Measurements from ENCODE around the gene PHF20.
"Not testable (repeated sequence)": the region's sequence is repeated elsewhere in the genome, so short reads cannot be mapped to it uniquely, and the experiment has no call there.

Gene PHF20

GRCh38 chr20:35954907-35955251, 183.1 kb downstream of the PHF20 start:
- Histone ChIP-seq H2BK15ac (ENCODE audit: low read length) (peak overlapping the region; percentile 6), H2AFZ (ENCODE audit: low read length) (peak overlapping the region; percentile 87), H3K4me2 (ENCODE audit: insufficient read depth, low read length, poor library complexity, severe bottlenecking) (peak overlapping the region; percentile 69), H3K27me3 (ENCODE audit: control insufficient read depth in 3 of 3, insufficient read depth in 3 of 3, low read depth in 1 of 3, low read length in 3 of 3) (no peaks in the 10 kb centered on the region), H2AK5ac (ENCODE audit: low read depth, low read length) (no peak overlapping the region), H3K4ac (ENCODE audit: low read length) (no peak overlapping the region), H4K91ac (ENCODE audit: low read depth, low read length, poor library complexity) (no peak overlapping the region), H2BK12ac (ENCODE audit: low read length) (no peak overlapping the region), H2BK120ac (ENCODE audit: low read depth, low read length) (no peak overlapping the region), H2BK5ac (ENCODE audit: low read length) (peak overlapping the region; percentile 97), H3K9me3 (replicated peaks in 1 of 2; ENCODE audit: control insufficient read depth in 2 of 2, insufficient read depth in 1 of 2, low read depth in 1 of 2, low read length in 2 of 2) (no peaks in the 10 kb centered on the region), H3K23ac (ENCODE audit: low read depth, low read length, poor library complexity) (no peak overlapping the region), H3K4me1 (ENCODE audit: control insufficient read depth in 2 of 2, insufficient read depth in 1 of 2, low read depth in 1 of 2, low read length in 2 of 2) (peaks cover 2% of the 10 kb centered on the region in 2 donors), H3K36me3 (replicated peaks in 1 of 2; ENCODE audit: control insufficient read depth in 2 of 2, insufficient read depth in 2 of 2, low read length in 2 of 2) (peaks cover 2 to 25% of the 10 kb centered on the region in 2 donors), H3K18ac (ENCODE audit: low read length) (peak overlapping the region; percentile 13), H3K14ac (ENCODE audit: low read length) (no peak overlapping the region), H3K79me1 (ENCODE audit: low read depth, low read length) (peaks cover 2% of the 10 kb centered on the region), H3K9ac (ENCODE audit: low read depth, low read length, poor library complexity) (peak overlapping the region; percentile 50), H3K4me3 (ENCODE audit: low read length in 2 of 2) (peak overlapping the region; percentile 83 to 89), H4K8ac (ENCODE audit: low read depth, low read length) (no peak overlapping the region), H3K27ac (replicated peaks; ENCODE audit: low read length) (peak overlapping the region; percentile 71)
- DNase-seq (ENCODE audit: low spot score): no peak
- no CpG with 5 or more reads among the region's 19 CpGs for WGBS, 2 donors (ENCODE audit: extremely low coverage in 2 of 2, insufficient read length in 2 of 2, insufficient replicate concordance in 1 of 2)

- DNase-seq (ENCODE audit: low spot score): no peak
- Histone ChIP-seq H3K4me3 (ENCODE audit: low read length in 2 of 2) (no peak overlapping the region), H2BK120ac (ENCODE audit: low read depth, low read length) (no peak overlapping the region), H3K27ac (replicated peaks; ENCODE audit: low read length) (no peak overlapping the region), H3K4ac (ENCODE audit: low read length) (no peak overlapping the region), H3K27me3 (ENCODE audit: control insufficient read depth in 3 of 3, insufficient read depth in 3 of 3, low read depth in 1 of 3, low read length in 3 of 3) (no peaks in the 10 kb centered on the region), H3K9me3 (replicated peaks in 1 of 2; ENCODE audit: control insufficient read depth in 2 of 2, insufficient read depth in 1 of 2, low read depth in 1 of 2, low read length in 2 of 2) (no peaks in the 10 kb centered on the region), H2BK5ac (ENCODE audit: low read length) (no peak overlapping the region), H3K4me2 (ENCODE audit: insufficient read depth, low read length, poor library complexity, severe bottlenecking) (no peak overlapping the region), H2BK15ac (ENCODE audit: low read length) (no peak overlapping the region), H3K36me3 (replicated peaks in 1 of 2; ENCODE audit: control insufficient read depth in 2 of 2, insufficient read depth in 2 of 2, low read length in 2 of 2) (peaks cover 2 to 16% of the 10 kb centered on the region in 2 donors), H4K8ac (ENCODE audit: low read depth, low read length) (no peak overlapping the region), H2BK12ac (ENCODE audit: low read length) (no peak overlapping the region), H3K14ac (ENCODE audit: low read length) (no peak overlapping the region), H3K79me1 (ENCODE audit: low read depth, low read length) (peaks cover 2% of the 10 kb centered on the region), H3K23ac (ENCODE audit: low read depth, low read length, poor library complexity) (no peak overlapping the region), H2AK5ac (ENCODE audit: low read depth, low read length) (no peak overlapping the region), H3K4me1 (ENCODE audit: control insufficient read depth in 2 of 2, insufficient read depth in 1 of 2, low read depth in 1 of 2, low read length in 2 of 2) (peaks cover 2% of the 10 kb centered on the region in 2 donors), H3K18ac (ENCODE audit: low read length) (no peak overlapping the region), H2AFZ (ENCODE audit: low read length) (no peak overlapping the region), H4K91ac (ENCODE audit: low read depth, low read length, poor library complexity) (no peak overlapping the region), H3K9ac (ENCODE audit: low read depth, low read length, poor library complexity) (no peak overlapping the region)
Measured at GRCh38 chr20:35956616-35957015, 184.8 kb downstream of the PHF20 start.

GRCh38 chr20:35959291-35959690, 187.5 kb downstream of the PHF20 start:
- not testable (repeated sequence) for H2BK15ac ChIP-seq (ENCODE audit: low read length); H2AFZ ChIP-seq (ENCODE audit: low read length); H3K79me1 ChIP-seq (ENCODE audit: low read depth, low read length); H3K9ac ChIP-seq (ENCODE audit: low read depth, low read length, poor library complexity); H3K4ac ChIP-seq (ENCODE audit: low read length); H3K27me3 ChIP-seq (ENCODE audit: control insufficient read depth in 3 of 3, insufficient read depth in 3 of 3, low read depth in 1 of 3, low read length in 3 of 3); H4K91ac ChIP-seq (ENCODE audit: low read depth, low read length, poor library complexity); H2AK5ac ChIP-seq (ENCODE audit: low read depth, low read length); H2BK120ac ChIP-seq (ENCODE audit: low read depth, low read length); H3K27ac ChIP-seq (replicated peaks; ENCODE audit: low read length); H3K4me1 ChIP-seq (ENCODE audit: control insufficient read depth in 2 of 2, insufficient read depth in 1 of 2, low read depth in 1 of 2, low read length in 2 of 2); H3K9me3 ChIP-seq (replicated peaks in 1 of 2; ENCODE audit: control insufficient read depth in 2 of 2, insufficient read depth in 1 of 2, low read depth in 1 of 2, low read length in 2 of 2); DNase-seq (ENCODE audit: low spot score); H3K4me3 ChIP-seq (ENCODE audit: low read length in 2 of 2); H3K18ac ChIP-seq (ENCODE audit: low read length); H3K14ac ChIP-seq (ENCODE audit: low read length); H3K36me3 ChIP-seq (replicated peaks in 1 of 2; ENCODE audit: control insufficient read depth in 2 of 2, insufficient read depth in 2 of 2, low read length in 2 of 2); H2BK5ac ChIP-seq (ENCODE audit: low read length); H2BK12ac ChIP-seq (ENCODE audit: low read length); H3K23ac ChIP-seq (ENCODE audit: low read depth, low read length, poor library complexity); H4K8ac ChIP-seq (ENCODE audit: low read depth, low read length); H3K4me2 ChIP-seq (ENCODE audit: insufficient read depth, low read length, poor library complexity, severe bottlenecking)
- WGBS, 2 donors (ENCODE audit: extremely low coverage in 2 of 2, insufficient read length in 2 of 2, insufficient replicate concordance in 1 of 2): no CpG with 5 or more reads among the region's 6 CpGs

GRCh38 chr20:35963878-35964277, 192.1 kb downstream of the PHF20 start:
- no peak overlapping the region for H4K91ac ChIP-seq (ENCODE audit: low read depth, low read length, poor library complexity)
- no peak overlapping the region for H3K18ac ChIP-seq (ENCODE audit: low read length)
- no peak overlapping the region for H3K4me3 ChIP-seq (ENCODE audit: low read length in 2 of 2)
- no peak overlapping the region for H3K4me2 ChIP-seq (ENCODE audit: insufficient read depth, low read length, poor library complexity, severe bottlenecking)
- no peak overlapping the region for H3K23ac ChIP-seq (ENCODE audit: low read depth, low read length, poor library complexity)
- no peak overlapping the region for H2BK5ac ChIP-seq (ENCODE audit: low read length)
- H4K8ac ChIP-seq (ENCODE audit: low read depth, low read length): no peak overlapping the region
- H3K4me1 ChIP-seq (ENCODE audit: control insufficient read depth in 2 of 2, insufficient read depth in 1 of 2, low read depth in 1 of 2, low read length in 2 of 2): no peaks in the 10 kb centered on the region
- no peak for DNase-seq (ENCODE audit: low spot score)
- no peak overlapping the region for H2BK120ac ChIP-seq (ENCODE audit: low read depth, low read length)
- WGBS, 2 donors (ENCODE audit: extremely low coverage in 2 of 2, insufficient read length in 2 of 2, insufficient replicate concordance in 1 of 2): no CpG with 5 or more reads among the region's 4 CpGs
- H3K4ac ChIP-seq (ENCODE audit: low read length): no peak overlapping the region
- H3K9me3 ChIP-seq (replicated peaks in 1 of 2; ENCODE audit: control insufficient read depth in 2 of 2, insufficient read depth in 1 of 2, low read depth in 1 of 2, low read length in 2 of 2): no peaks in the 10 kb centered on the region
- H2BK12ac ChIP-seq (ENCODE audit: low read length): no peak overlapping the region
- H2AFZ ChIP-seq (ENCODE audit: low read length): no peak overlapping the region
- no peak overlapping the region for H2AK5ac ChIP-seq (ENCODE audit: low read depth, low read length)
- H2BK15ac ChIP-seq (ENCODE audit: low read length): no peak overlapping the region
- no peak overlapping the region for H3K14ac ChIP-seq (ENCODE audit: low read length)
- no peaks in the 10 kb centered on the region for H3K27me3 ChIP-seq (ENCODE audit: control insufficient read depth in 3 of 3, insufficient read depth in 3 of 3, low read depth in 1 of 3, low read length in 3 of 3)
- H3K79me1 ChIP-seq (ENCODE audit: low read depth, low read length): no peaks in the 10 kb centered on the region
- H3K9ac ChIP-seq (ENCODE audit: low read depth, low read length, poor library complexity): no peak overlapping the region
- no peaks in the 10 kb centered on the region for H3K36me3 ChIP-seq (replicated peaks in 1 of 2; ENCODE audit: control insufficient read depth in 2 of 2, insufficient read depth in 2 of 2, low read length in 2 of 2)
- H3K27ac ChIP-seq (replicated peaks; ENCODE audit: low read length): no peak overlapping the region

Measured in neuronal stem cell (in vitro differentiated cells).